GM11168 (cell line): Measurements from ENCODE around the gene L1TD1.
"Not testable (repeated sequence)": the region's sequence is repeated elsewhere in the genome, so short reads cannot be mapped to it uniquely, and the experiment has no call there.

Experiments used
- in situ Hi-C: fragments of 300-500 bp; cut with MboI; formaldehyde crosslinking; loops from one replicate; pipeline ENCODE4 v1.12.0; 2022; ENCODE audit warnings: low sequenced_read_pairs; ENCODE audit not compliant: unreplicated experiment

The L1TD1 gene

DNA sequence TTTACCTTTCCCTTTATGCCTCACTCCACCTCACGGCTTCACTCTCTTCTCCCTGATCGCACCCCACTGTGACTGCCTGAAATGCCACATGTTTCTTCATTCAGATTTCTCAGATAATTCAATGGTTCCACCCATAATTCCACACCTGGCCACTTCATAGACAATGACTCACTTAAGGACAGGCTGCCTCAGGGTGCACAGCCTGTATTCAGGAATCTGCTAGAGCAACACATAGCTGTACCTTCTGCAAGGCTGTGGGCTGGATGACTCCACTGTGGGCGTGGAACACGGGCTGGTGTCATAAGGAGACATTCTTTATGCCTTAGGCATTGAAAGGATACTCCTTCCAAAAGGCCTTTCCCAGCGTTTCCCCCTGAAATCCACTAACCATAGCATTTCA lies 36.1 kb downstream of the L1TD1 start:
- in situ Hi-C loops, result no loop called here

DNA sequence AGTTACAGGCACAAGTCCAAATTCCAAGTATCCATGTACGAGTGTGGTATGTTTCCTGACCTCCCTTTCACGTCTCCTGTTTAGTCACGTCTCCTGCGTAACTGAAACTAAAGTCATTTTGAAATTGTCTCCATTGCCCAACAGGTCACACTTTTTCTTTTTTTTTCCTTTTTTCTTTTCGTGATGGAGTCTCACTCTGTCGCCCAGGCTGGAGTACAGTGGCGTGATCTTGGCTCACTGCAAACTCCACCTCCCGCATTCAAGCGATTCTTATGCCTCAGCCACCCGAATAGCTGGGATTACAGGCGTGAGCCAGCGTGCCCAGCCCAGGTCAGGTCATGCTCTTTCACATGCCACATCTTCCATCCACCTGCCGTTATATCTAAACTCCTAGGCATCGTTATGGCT lies 38.2 kb downstream of the L1TD1 start:
- in situ Hi-C loops, result no loop called here

DNA sequence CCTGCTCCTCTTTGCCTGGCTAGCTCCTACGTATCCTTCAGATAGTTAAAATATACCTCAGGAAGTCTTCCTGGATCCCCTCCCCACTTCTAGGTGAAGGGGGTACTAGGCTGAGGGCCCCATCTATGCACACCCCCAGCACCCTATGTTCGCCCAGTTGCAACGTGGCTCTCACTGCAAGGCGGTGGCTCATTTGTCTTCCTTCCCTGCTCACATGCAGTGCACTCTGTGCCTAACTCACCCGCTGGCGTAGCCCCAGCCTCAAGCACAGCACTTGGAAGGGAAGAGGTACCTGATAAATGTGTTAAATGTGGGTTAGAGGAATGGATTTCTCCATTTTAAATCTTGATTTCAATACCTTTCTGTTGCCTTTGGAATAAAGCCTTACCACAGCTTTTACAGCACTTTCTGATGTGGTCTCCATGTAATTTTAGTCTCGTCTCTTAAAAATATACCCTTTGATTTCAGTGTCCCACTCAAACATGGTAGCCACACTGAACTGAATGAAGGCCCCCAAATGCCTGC lies 39.3 kb downstream of the L1TD1 start:
- in situ Hi-C loops, result no loop called here

DNA sequence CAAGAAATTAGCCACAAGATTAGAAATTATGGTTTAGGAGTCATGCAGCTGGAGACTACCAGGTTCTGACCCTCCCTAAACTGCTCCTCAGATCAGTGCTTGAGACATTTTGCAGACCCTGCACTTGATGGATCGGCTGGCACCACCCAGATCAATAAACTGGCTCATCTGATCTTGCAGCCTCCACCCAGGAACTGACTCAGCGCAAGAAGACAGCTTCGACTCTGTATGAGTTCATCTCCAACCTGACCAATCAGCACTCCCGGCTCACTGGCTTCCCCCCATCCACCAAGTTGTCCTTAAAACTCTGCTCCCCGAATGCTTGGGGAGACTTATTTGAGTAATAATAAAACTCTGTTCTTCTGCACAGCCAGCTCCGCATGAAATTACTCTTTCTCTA lies 40.0 kb downstream of the L1TD1 start:
- in situ Hi-C loops, result no loop called here

DNA sequence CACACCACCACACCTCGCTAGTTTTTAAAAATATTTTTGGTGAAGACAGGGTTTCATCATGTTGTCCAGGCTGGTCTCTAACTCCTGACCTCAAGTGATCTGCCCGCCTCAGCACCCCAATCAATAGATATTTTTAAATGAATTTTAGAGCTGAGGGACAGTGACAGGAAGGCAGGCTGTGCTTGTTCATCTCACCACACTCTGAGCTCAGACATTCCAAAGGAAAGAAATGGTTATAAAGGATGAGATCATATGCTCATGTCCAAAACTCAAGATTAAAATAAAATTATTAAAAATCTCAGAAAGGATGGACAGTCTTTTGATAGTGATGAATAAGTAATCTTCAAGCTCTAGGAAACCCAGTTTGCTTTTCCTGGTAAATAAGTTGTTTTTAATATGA lies 40.9 kb downstream of the L1TD1 start:
- in situ Hi-C loops, result no loop called here

DNA sequence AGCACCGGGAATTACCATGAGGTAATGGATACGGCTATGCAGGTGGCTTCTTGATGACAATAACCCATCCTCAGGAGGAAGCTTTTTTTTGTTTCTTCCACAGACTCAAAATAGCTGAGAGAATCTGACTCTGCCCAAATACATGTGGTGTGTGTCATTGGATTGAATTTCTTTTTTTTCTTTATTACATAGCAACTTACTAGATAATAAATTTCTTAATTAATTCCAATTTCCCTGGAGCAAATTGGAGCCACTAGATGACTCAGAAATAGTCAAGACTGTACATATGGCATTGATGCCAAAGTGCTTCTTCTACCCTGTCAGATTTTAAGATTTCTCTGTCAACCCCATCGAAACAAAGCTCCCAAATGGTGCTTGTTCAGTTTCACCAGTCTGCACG lies 42.7 kb downstream of the L1TD1 start:
- in situ Hi-C loops, result no loop called here

DNA sequence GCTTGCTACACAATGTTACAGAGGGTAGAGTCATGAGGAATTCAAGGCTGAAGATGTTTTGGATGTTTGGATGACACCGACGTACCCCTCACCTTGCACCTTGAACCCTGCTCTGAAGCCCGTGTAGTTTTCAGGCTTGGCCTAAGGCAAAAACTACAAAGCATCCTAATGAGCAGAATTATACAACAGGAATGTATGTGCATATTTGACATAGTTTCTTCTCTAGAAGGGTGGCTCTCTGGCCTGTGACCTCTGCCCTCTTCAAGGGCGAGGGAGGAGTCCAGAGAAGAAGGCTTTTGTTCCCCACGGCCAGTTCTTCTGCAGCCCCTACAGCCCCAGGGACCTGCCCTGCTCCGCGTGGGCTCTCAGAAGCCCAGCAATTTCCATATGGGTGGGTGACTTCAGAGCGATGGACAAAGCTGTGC lies 43.3 kb downstream of the L1TD1 start:
- in situ Hi-C loops, result no loop called here

DNA sequence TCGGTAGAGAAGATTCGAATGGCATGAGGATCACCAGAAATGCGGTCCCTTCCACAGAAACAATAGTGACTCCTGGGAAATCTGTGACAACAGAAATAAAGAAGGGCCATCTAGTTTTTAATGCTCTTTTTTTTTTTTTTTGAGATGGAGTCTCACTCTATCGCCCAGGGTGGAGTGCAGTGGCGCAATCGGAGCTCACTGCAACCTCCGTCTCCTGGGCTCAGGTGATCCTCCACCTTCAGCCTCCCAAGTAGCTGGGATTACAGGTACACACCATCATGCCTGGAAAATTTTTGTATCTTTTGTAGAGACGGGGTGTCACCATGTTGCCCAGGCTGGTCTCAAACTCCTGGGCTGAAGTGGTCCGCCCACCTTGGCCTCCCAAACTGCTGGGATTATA lies 43.9 kb downstream of the L1TD1 start:
- in situ Hi-C loops, result no loop called here

DNA sequence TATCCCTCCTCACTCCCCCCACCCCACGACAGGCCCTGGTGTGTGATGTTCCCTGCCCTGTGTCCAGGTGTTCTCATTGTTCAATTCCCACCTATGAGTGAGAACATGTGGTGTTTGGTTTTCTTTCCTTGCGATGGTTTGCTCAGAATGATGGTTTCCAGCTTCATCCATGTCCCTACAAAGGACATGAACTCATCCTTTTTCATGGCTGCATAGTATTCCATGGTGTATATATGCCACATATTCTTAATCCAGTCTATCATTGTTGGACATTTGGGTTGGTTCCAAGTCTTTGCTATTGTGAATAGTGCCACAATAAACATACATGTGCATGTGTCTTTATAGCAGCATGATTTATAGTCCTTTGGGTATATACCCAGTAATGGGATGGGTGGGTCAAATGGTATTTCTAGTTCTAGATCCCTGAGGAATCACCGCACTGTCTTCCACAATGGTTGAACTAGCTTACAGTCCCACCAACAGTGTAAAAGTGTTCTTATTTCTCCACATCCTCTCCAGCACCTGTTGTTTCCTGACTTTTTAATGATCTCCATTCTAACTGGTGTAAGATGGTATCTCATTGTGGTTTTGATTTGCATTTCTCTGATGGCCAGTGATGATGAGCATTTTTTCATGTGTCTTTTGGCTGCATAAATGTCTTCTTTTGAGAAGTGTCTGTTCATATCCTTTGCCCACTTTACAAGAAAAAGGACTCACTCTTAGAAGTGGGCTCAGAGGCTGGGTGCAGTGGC lies 45.2 kb downstream of the L1TD1 start:
- in situ Hi-C loops, result not testable (repeated sequence)

DNA sequence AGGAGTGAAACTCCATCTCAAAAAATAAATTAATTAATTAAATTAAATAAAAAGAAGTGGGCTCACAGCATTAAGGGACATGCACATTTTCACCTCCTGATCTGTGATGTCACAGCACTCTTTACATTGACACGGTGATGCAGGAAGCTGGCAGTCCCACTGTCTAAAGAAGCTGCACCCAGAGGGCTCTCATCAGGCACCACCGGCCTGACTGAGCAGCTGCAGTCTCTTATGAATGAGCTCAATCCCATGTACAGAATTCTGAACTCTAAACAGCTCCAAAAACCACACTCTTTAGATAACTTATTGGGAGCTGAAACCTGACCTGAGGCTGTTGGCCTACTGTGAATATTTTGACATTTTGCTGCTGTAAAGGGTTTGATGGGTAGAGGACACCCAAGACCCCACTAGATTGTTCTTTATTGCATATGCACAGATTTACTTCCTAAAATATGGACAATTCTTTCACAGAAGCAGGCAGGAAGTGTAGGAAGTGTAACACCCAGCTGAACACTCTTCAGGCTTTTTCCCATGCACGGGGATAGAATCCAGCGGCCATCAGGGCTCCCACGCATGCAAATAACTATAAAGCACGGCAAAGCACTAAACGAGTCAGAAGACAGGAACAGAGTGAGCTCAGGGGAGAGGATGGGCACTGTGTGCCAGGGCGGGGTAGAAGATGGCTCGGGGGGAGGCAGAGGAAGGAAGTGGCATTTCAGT lies 46.2 kb downstream of the L1TD1 start:
- in situ Hi-C loops, result no loop called here

DNA sequence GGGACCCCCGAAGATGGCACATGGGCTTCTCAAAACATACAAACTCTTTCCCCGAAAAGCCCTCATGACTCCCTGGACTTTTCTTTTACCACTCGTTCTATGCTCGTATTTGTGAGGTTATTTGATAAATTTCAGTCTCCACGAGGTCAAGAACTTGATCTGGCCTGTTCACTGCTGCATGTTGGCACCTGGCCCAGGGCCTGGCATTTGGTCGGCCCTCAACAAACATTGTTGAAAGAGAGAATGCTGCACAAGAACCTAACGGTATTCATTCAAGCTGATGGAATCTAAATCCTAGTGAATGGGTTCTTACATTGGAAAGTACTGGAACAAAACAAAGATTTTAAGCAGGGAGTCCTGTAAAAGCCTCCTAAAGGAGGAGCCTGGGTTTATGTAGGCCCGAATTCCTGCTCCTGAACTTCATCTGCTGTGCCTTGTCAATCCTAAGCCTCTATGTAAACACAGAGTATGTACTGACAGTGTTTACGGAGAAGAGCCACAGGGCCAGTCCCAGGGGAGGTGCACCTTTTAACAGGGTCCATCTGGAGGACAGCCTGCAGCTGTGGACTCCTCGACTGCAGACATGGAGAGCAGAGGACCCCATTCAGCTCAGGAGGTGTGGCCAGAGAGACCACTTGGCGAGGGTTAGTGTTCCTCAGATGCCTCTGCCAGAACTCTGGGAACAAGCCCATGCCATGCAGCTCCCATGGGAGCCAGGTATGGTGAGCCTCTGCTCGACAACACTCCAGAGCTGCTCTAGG lies 46.9 kb downstream of the L1TD1 start:
- in situ Hi-C loops, result no loop called here

DNA sequence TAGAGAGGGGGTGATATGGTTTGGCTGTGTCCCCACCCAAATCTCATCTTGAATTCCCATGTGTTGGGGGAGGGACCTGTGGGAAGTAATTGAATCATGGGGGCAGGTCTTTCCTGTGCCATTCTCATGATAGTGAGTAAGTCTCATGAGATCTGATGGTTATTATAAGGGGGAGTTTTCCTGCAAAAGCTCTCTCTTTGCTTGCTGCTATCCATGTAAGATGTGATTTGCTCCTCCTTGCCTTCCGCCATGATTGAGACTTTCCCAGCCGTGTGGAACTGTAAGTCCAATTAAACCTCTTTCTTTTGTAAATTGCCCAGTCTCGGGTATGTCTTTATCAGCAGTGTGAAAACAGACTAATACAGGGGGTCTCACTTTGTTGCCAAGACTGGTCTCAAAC lies 49.7 kb downstream of the L1TD1 start:
- in situ Hi-C loops, result not testable (repeated sequence)

DNA sequence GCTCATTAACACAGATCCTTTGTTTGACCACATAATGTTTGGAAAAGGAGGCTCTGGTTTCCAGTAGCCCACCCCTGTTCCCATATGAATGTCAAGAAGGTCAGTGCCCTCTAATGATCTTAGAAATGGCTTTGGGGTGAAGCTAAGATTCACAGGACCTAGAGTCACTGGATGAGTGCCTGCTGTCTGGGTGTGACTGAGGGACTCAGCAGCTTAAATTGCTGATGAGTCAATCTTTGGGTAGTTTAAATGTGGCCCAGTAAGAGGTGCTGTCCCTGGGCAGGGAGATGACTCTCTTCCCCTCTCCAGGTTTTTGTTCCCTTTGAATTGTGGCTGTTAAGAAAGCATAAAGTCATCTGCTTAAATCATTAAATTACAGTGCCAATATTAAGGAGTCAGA lies 50.6 kb downstream of the L1TD1 start:
- in situ Hi-C loops, result no loop called here

DNA sequence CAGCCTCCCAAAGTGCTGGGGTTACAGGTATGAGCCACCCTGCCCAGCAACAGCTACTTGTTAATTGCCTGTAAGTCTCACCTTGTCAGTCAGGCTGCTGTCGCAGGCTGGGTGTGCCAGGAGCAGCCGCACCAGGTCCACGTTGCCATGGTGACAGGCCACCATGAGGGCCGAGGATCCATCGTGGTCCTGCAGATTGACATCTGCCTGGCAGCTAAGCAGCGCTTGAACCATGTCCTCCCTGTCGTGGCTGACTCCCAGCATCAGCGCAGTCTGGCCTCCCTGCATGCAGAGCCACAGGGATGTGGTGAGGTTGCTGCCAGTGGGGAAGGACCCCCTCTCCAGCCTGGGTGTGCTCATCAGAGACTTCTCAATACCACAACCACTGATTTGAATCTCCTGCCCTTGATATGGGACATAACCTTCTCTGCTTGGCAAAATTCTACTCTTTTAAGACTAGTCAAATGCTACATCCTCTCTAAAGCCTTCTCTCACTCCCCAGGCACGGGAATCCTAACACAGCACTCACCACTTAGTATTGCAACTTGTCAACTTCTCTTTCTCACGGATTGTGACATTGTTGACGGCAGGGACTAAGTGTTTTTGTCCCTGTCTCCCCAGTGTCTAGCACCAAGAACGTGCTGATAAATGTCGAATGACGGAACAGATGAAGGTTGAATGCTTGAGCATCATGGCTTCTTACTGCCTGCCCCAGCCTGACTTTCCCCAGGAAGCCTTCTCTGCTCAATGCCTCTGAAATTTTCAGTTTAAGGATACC lies 52.9 kb downstream of the L1TD1 start:
- in situ Hi-C loops, result no loop called here

DNA sequence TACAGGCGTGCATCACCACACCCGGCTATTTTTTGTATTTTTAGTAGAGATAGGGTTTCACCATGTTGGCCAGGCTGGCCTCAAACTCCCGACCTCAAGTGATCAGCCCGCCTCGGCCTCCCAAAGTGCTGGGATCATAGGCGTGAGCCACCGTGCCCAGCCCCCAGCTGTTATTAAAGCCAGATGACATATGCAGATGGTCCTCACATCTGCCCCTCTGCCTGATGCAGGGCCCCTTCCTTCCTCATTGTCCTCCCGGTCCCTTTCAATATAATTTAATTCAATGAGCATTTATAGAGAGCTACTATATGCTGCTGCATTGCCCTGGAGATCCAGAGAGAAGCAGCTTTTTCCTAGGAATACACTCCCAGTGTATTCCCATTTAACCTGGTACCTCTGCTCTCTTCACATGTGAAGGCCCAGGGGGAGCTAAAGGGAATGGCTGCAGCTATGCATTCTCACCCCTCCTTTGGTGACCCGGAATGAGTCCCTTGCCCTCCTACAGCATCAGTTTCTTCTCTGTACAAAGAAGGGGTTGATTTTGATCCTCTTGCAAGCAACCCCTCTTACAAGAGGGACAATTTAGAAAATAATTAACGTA lies 55.6 kb downstream of the L1TD1 start:
- in situ Hi-C loops, result no loop called here

DNA sequence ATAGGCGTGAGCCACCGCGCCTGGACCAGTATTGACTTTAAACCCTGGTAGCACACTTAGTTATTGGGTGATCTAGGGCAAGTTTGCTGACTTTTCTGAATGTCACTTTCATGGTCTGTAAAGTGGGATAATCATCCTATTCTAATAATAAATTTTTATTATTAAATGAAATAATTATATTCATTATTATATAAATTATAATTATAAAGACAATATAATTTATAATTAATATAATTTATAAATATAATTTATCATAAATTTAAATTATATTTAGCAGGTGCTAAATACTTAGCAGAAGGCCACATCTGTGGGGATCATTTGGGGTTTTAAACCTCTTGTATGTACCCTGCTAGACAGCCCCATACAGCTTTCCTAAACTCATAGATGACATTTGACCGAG lies 64.9 kb downstream of the L1TD1 start:
- in situ Hi-C loops, result no loop called here

DNA sequence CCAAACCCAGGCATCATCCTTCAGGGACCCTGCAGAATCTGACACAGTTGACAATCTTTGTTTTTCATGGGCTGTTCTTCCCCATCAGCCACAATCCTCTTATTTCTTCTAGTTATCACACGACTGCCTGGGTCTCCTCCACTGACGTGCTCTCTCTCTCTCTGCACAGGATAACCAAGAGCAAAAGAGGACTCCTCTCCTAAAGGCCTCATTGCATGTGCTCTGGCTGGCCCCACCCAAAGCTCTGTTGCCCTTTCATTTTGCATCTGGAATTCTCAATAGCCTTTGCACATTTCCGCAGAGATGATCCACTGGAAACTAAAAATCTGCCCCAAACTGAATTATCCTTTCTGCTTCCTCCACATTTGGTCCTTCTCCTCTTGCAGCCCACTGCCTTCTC lies 66.0 kb downstream of the L1TD1 start:
- in situ Hi-C loops, result no loop called here
